AG04449 (cell line): ENCODE measurements around the gene COL4A1.
"Not testable (repeated sequence)": the region's sequence is repeated elsewhere in the genome, so short reads cannot be mapped to it uniquely, and the experiment has no call there.

Experiments
- CTCF ChIA-PET: fragments of 350-600 bp; formaldehyde crosslinking; extraction: SDS; loops from one replicate; lab custom pipeline; 2021; ENCODE audit warnings: antibody characterized with exemption; lab: Yijun Ruan, JAX
- POLR2A ChIA-PET: fragments of 400-600, 350-600 bp; formaldehyde crosslinking; extraction: SDS; loops from one replicate; lab custom pipeline; 2020; ENCODE audit warnings: antibody characterized with exemption, inconsistent platforms; lab: Yijun Ruan, JAX
- DNase-seq: peaks from one replicate; pipeline ENCODE4 v3.0.0-alpha.2; 2010; ENCODE audit warnings: low read depth, low spot score
- H3K4me3 ChIP-seq: 2 replicates; pipeline ENCODE4 v1.5.1; 2011; ENCODE audit warnings: low read depth, mild to moderate bottlenecking, control low read depth, low read length
- CTCF ChIP-seq: IDR thresholded peaks from one replicate; pipeline ENCODE4 v1.5.1; 2011; ENCODE audit warnings: mild to moderate bottlenecking, moderate library complexity, low read length, control low read depth, inconsistent platforms; ENCODE audit not compliant: insufficient read depth; ENCODE audit errors: missing control alignments

Gene COL4A1

GRCh38 chr13:110314516-110315245 is 7.7 kb upstream of the COL4A1 start:
- ChIA-PET POLR2A (interaction anchor here (1.0 kb wide), 1 partner anchor 8 kb away, joined by 4 read pairs; the partner anchor contains the start of gene COL4A1), CTCF (interaction anchor here (0.6 kb wide), 1 partner anchor 694 kb away, joined by 3 read pairs; no protein-coding TSS in a partner anchor)
- TF ChIP-seq CTCF, result no peak
- DNase-seq, result no peak
- no peak overlapping the region for H3K4me3 ChIP-seq

GRCh38 chr13:110313733-110314132 is 6.8 kb upstream of the COL4A1 start:
- DNase-seq, CTCF ChIA-PET, POLR2A ChIA-PET, H3K4me3 ChIP-seq: not testable (repeated sequence)

- CTCF ChIA-PET, result interaction anchor here (1.0 kb wide), 1 partner anchor 64 kb away, joined by 3 read pairs; no protein-coding TSS in a partner anchor
- not testable (repeated sequence) for DNase-seq, H3K4me3 ChIP-seq
- POLR2A ChIA-PET, result interaction anchor here (1.1 to 2.0 kb wide), 2 partner anchors 10 to 99 kb away, joined by 3 to 8 read pairs; no protein-coding TSS in a partner anchor
These were observed 6.3 kb upstream of the COL4A1 start for GRCh38 chr13:110313261-110313660.

GRCh38 chr13:110312339-110313031 is 5.5 kb upstream of the COL4A1 start:
- POLR2A ChIA-PET, result interaction anchor here (0.8 to 2.0 kb wide), 4 partner anchors 11 to 100 kb away, joined by 3 to 8 read pairs (median 3); no protein-coding TSS in a partner anchor
- peak; percentile 80 for DNase-seq
- CTCF ChIA-PET, result interaction anchor here (1.0 to 1.2 kb wide), 3 partner anchors 10 to 65 kb away, joined by 3 to 6 read pairs (median 3); no protein-coding TSS in a partner anchor
- TF ChIP-seq CTCF, result peak; percentile 18
- H3K4me3 ChIP-seq, result no peak overlapping the region; the same call in 1 of the 2 replicates

DNA sequence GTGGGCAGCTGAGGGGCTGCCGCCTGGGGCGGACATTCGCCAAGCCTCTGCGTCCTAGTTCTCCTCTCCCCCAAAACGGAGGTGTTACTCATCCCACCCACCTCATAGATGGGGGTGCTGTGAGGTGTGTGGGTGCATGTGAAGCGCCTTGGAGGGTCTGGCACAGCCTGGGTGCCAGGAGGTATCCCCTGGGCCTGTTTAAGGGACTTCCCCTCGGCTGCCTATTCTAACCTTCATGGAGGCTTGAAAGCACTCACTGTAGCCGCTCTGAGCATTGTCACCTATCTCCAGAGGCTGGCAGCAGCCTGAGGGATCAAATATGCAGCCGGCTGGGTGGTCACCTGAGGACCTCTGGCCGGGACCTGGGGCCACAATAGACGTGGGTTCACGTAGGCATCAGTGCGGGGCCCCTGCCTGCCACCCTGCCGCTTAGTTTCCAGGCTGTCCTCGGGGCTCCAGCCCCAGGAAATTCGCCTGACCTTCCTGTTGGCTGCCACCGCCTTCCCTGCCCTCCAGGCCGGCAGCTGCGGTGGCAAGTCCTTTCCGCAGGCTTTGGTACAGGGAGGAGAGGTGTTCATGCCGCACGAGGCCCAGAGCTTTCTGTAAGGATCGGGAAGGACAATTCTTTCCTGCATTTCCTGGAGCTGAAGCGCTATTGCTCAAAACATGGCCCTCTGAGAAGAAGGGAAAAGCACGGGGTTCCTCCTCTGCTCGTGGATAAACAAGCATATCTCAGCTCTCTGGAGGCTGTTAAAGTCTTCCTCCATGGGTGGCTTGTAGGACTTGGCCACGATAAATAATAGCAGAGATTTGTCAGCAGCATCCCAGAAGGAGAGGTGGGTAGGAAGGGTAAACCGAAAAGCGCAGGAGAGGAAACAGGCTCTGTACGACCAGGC is 4.7 kb upstream of the COL4A1 start:
- no peak for TF ChIP-seq CTCF
- CTCF ChIA-PET, result interaction anchor here (1.1 to 1.2 kb wide), 2 partner anchors 11 to 39 kb away, joined by 3 to 6 read pairs; no protein-coding TSS in a partner anchor
- POLR2A ChIA-PET, result interaction anchor here (0.9 to 2.0 kb wide), 3 partner anchors 10 to 100 kb away, joined by 3 to 8 read pairs (median 3); no protein-coding TSS in a partner anchor
- DNase-seq, result no peak
- H3K4me3 ChIP-seq, result peak overlapping the region; percentile 13

DNA sequence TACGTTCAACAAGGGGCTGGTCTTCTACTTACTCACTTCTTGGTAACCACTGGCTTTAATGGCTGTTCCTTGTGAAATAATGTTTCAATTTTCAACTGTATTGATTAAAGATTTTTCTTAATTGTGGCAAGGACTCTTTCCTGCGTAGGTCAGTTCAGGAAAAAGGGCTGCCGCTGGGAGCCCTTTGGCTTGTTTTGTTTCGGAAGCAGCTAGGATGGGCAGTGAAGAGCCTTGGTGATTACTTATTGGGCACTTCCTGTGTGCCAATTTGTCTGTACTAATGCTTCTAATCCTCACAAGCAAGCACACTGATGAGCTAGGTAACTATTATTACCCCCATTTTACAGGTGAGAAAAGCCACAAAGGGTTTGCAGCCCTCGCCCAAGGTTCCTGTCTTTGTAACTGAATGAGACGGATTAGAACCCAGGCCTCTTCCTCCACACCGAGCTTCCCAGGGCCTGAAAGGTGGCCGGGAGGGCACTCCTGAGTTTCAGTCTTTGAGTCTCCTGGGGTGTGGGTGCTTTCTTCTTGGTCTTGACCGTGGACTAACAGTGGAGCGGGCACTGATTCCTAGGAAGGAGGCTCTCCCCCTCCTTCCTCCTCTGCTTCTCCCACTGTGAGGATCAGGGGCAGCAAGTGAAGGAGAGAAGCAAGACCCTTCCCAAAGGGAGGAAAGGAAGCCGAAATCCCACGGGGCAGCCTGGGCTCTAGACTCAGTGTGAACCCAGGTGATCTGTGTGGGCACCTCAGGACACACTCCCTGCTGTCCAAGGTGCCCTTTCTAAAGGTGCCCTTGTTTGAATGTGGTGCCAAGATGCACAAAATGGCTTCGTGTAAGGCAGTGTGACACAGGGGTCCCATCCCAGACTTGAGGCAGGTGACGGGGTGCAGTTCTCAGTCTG is 3.8 kb upstream of the COL4A1 start:
- CTCF ChIA-PET, result interaction anchor here (1.0 to 1.5 kb wide), 3 partner anchors 9 to 14 kb away, joined by 3 to 6 read pairs (median 3); no protein-coding TSS in a partner anchor
- no peak for DNase-seq
- POLR2A ChIA-PET, result interaction anchor here (0.8 kb wide), 1 partner anchor 9 kb away, joined by 3 read pairs; no protein-coding TSS in a partner anchor
- 0 out of 2 replicates have a peak overlapping the region, but pooled peaks have one; percentile 2 for H3K4me3 ChIP-seq
- no peak for TF ChIP-seq CTCF
